Measurements from ENCODE around the gene RNF220. TPM values are rescaled to one million over a fixed set of nuclear protein-coding genes. Genes with fewer than 3 reads are reported as not detected.

The RNF220 gene
- total and polyA plus RNA-seq, 2 of the 13 experiments (the other 11 are each of a cell fraction or from before 2014, with no cell fraction given), result 48.2 to 72.1 TPM

GRCh38 chr1:44417351-44418021 is 12.4 kb downstream of the RNF220 start (continued):
- TF ChIP-seq, protein P1, sequence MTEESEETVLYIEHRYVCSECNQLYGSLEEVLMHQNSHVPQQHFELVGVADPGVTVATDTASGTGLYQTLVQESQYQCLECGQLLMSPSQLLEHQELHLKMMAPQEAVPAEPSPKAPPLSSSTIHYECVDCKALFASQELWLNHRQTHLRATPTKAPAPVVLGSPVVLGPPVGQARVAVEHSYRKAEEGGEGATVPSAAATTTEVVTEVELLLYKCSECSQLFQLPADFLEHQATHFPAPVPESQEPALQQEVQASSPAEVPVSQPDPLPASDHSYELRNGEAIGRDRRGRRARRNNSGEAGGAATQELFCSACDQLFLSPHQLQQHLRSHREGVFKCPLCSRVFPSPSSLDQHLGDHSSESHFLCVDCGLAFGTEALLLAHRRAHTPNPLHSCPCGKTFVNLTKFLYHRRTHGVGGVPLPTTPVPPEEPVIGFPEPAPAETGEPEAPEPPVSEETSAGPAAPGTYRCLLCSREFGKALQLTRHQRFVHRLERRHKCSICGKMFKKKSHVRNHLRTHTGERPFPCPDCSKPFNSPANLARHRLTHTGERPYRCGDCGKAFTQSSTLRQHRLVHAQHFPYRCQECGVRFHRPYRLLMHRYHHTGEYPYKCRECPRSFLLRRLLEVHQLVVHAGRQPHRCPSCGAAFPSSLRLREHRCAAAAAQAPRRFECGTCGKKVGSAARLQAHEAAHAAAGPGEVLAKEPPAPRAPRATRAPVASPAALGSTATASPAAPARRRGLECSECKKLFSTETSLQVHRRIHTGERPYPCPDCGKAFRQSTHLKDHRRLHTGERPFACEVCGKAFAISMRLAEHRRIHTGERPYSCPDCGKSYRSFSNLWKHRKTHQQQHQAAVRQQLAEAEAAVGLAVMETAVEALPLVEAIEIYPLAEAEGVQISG (CRISPR knock-in tag; IDR thresholded peaks at IDR 0.05), result no peak
- no peak for TF ChIP-seq ZNF30 (CRISPR knock-in tag; IDR thresholded peaks at IDR 0.05)
- TF ChIP-seq, protein P2, sequence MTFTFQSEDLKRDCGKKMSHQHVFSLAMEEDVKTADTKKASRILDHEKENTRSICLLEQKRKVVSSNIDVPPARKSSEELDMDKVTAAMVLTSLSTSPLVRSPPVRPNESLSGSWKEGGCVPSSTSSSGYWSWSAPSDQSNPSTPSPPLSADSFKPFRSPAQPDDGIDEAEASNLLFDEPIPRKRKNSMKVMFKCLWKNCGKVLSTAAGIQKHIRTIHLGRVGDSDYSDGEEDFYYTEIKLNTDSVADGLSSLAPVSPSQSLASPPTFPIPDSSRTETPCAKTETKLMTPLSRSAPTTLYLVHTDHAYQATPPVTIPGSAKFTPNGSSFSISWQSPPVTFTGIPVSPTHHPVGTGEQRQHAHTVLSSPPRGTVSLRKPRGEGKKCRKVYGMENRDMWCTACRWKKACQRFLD (CRISPR knock-in tag; IDR thresholded peaks at IDR 0.05; ENCODE audit: borderline replicate concordance), result no peak
- TF ChIP-seq, protein P3, sequence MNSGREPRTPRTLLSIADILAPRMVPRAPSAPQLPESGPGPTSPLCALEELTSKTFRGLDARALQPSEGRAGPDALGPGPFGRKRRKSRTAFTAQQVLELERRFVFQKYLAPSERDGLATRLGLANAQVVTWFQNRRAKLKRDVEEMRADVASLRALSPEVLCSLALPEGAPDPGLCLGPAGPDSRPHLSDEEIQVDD (CRISPR knock-in tag; IDR thresholded peaks at IDR 0.05; ENCODE audit: borderline replicate concordance), result no peak
- no peak for TF ChIP-seq STAT5B (CRISPR knock-in tag; IDR thresholded peaks at IDR 0.05)
- TF ChIP-seq, protein P4, sequence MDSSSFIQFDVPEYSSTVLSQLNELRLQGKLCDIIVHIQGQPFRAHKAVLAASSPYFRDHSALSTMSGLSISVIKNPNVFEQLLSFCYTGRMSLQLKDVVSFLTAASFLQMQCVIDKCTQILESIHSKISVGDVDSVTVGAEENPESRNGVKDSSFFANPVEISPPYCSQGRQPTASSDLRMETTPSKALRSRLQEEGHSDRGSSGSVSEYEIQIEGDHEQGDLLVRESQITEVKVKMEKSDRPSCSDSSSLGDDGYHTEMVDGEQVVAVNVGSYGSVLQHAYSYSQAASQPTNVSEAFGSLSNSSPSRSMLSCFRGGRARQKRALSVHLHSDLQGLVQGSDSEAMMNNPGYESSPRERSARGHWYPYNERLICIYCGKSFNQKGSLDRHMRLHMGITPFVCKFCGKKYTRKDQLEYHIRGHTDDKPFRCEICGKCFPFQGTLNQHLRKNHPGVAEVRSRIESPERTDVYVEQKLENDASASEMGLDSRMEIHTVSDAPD (CRISPR knock-in tag; IDR thresholded peaks at IDR 0.05), result no peak
- 0 out of 2 replicates have a peak, but pooled peaks have one; percentile 35 for TF ChIP-seq ZNF333 (CRISPR knock-in tag; IDR thresholded peaks at IDR 0.05; ENCODE audit: borderline replicate concordance)
